Measurements from ENCODE around the gene HS6ST1. TPM values are rescaled to one million over a fixed set of nuclear protein-coding genes. Genes with fewer than 3 reads are reported as not detected.

HS6ST1 gene
- total RNA-seq, 2 experiments from 2014 or later, result 7.1 to 8.7 TPM

DNA sequence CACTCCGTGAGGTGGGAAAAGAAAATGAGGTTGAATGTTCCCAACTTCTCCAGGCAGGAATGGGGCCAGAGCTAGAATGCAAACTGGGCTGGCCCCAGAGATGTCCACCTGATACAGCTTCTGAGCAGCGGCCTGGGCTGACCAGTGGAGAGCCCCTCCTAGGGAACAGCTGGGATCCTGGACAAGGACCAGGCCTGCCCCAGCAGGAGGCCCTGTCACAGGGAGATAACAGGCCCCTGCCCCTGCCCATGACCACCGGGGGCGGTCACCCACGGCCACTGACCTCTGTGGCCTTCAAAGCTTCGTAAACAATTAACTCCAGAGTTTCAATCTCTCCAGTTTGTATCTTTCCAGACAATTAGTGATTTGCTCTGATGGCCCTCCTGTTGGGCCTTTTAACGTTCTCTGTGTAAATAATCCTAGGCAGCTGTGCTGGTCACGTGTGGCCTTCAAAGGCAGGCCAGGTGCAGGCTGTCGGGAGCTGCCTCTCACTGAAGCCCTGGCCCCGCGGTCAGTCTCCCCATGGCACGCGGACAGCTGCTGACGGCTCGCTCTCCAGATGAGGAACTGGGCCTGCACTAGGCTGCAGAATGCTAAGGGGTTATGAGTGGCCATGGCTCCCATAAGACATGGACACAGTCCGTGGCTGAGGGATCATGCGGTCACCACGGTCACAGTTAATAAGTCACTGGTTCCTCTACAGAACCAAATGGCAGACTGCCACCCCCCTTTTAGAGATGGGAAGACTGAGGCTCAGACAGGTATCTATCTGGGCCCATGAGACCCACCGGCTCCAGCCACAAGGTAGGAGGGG, 9.2 kb downstream of the HS6ST1 start:
- H3K4me1 Mint-ChIP-seq (ENCODE audit: low read depth), result peaks cover 27% of the 10 kb centered on the region
- CTCF ChIA-PET, result no interaction called here

DNA sequence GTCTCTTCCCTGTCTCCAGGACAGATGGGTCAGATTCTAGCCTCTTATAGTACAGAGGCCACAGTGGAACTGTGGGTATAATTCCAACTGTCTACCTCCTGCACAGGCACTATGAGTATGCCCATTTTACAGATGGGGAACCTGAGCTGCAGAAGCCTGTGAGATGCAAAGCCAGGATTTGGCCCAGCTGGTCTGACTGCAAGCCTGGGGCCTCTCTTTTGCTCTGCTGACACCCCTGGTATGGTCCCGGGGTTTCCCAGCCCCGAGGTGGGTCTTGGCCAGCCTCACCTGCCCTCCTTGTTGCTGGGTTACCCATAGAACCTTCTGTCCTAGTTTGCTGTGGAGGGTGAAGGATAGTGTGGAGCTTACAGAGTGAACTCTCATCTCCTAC, 9.8 kb downstream of the HS6ST1 start:
- no peak overlapping the region for H3K4me3 Mint-ChIP-seq
- H3K4me1 Mint-ChIP-seq (ENCODE audit: low read depth), result peaks cover 21% of the 10 kb centered on the region
- TF ChIP-seq, protein P1, sequence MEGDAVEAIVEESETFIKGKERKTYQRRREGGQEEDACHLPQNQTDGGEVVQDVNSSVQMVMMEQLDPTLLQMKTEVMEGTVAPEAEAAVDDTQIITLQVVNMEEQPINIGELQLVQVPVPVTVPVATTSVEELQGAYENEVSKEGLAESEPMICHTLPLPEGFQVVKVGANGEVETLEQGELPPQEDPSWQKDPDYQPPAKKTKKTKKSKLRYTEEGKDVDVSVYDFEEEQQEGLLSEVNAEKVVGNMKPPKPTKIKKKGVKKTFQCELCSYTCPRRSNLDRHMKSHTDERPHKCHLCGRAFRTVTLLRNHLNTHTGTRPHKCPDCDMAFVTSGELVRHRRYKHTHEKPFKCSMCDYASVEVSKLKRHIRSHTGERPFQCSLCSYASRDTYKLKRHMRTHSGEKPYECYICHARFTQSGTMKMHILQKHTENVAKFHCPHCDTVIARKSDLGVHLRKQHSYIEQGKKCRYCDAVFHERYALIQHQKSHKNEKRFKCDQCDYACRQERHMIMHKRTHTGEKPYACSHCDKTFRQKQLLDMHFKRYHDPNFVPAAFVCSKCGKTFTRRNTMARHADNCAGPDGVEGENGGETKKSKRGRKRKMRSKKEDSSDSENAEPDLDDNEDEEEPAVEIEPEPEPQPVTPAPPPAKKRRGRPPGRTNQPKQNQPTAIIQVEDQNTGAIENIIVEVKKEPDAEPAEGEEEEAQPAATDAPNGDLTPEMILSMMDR (IDR thresholded peaks at IDR 0.05), result no peak
- H3K36me3 ChIP-seq (ENCODE audit: insufficient read depth, low read length), result peaks cover 3% of the 10 kb centered on the region
- H3K36me3 Mint-ChIP-seq (ENCODE audit: low read depth), result no peaks in the 10 kb centered on the region
- no peak for ATAC-seq (ENCODE audit: poor library complexity)
- DNase-seq, result peak in 2 of 14 experiments; percentile 2 to 16
- no peak overlapping the region for H3K27ac ChIP-seq (ENCODE audit: low read depth in 1 of 2, low read length in 2 of 2)
- no peak overlapping the region for H3K27ac Mint-ChIP-seq
- POLR2A ChIA-PET, result no interaction called here
- H3K27me3 Mint-ChIP-seq, result no peaks in the 10 kb centered on the region
- no peaks in the 10 kb centered on the region for H3K9me3 ChIP-seq (ENCODE audit: control insufficient read depth in 1 of 2, insufficient read depth in 1 of 2, low read length in 2 of 2)
- H3K27me3 ChIP-seq (ENCODE audit: control insufficient read depth in 1 of 2, insufficient read depth in 2 of 2, low read length in 2 of 2), result no peaks in the 10 kb centered on the region
- no peaks in the 10 kb centered on the region for H3K9me3 Mint-ChIP-seq
- intact Hi-C loops (cut with DNase I, micrococcal nuclease), result no loop called here
- CTCF ChIA-PET, result no interaction called here
- H3K4me1 ChIP-seq (ENCODE audit: insufficient read depth, low read length), result no peaks in the 10 kb centered on the region
- H3K4me3 ChIP-seq (ENCODE audit: low read length), result no peak overlapping the region

More for the DNA sequence above, 9.2 kb downstream of the HS6ST1 start:
- DNase-seq (peak in 4 of 14 experiments; percentile 2 to 15 (median 4)), ATAC-seq (ENCODE audit: poor library complexity) (no peak)
- Histone ChIP-seq H3K4me3 (ENCODE audit: low read length) (no peak overlapping the region), H3K27ac (ENCODE audit: low read depth in 1 of 2, low read length in 2 of 2) (no peak overlapping the region), H3K9me3 (ENCODE audit: control insufficient read depth in 1 of 2, insufficient read depth in 1 of 2, low read length in 2 of 2) (no peaks in the 10 kb centered on the region), H3K36me3 (ENCODE audit: insufficient read depth, low read length) (peaks cover 3% of the 10 kb centered on the region), H3K27me3 (ENCODE audit: control insufficient read depth in 1 of 2, insufficient read depth in 2 of 2, low read length in 2 of 2) (no peaks in the 10 kb centered on the region), H3K4me1 (ENCODE audit: insufficient read depth, low read length) (no peaks in the 10 kb centered on the region)
- Mint-ChIP-seq H3K27me3 (no peaks in the 10 kb centered on the region), H3K4me3 (no peak overlapping the region), H3K36me3 (ENCODE audit: low read depth) (no peaks in the 10 kb centered on the region), H3K27ac (no peak overlapping the region), H3K9me3 (no peaks in the 10 kb centered on the region)
- POLR2A ChIA-PET, result no interaction called here
- intact Hi-C loops (cut with DNase I, micrococcal nuclease), result no loop called here
- TF ChIP-seq, protein P1 (IDR thresholded peaks at IDR 0.05), result no peak

DNA sequence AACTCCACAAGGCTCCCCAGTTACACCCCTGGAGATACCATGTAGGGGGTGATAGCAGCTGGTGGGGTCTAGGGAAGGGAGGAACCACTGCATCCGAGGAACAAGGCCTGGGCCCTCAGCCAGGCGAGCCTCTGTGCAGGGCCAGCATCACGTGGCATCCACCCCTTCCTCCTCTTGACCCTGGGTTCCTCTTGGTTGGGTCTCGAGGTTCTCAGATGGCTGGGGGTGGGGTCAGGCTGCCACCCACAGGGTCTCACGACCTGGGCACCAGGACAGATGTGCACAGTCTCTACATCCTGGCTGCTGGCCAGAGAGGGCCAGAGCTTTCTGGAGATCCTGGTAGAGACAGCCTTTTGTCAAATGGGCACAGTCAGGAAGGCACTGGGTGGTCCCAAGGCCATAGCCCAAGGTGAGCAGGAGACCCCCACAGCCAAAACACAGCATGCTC, 10.4 kb downstream of the HS6ST1 start:
- intact Hi-C loops (cut with DNase I, micrococcal nuclease), result no loop called here
- Mint-ChIP-seq H3K4me1 (ENCODE audit: low read depth) (peaks cover 15% of the 10 kb centered on the region), H3K27me3 (no peaks in the 10 kb centered on the region), H3K4me3 (no peak overlapping the region), H3K36me3 (ENCODE audit: low read depth) (no peaks in the 10 kb centered on the region), H3K27ac (no peak overlapping the region), H3K9me3 (no peaks in the 10 kb centered on the region)
- DNase-seq (peak in 3 of 14 experiments; percentile 2 to 20 (median 2)), ATAC-seq (ENCODE audit: poor library complexity) (no peak)
- no peaks in the 10 kb centered on the region for H3K27me3 ChIP-seq (ENCODE audit: control insufficient read depth in 1 of 2, insufficient read depth in 2 of 2, low read length in 2 of 2)
- ChIA-PET POLR2A (no interaction called here), CTCF (no interaction called here)
- H3K27ac ChIP-seq (ENCODE audit: low read depth in 1 of 2, low read length in 2 of 2), result no peak overlapping the region
- no peaks in the 10 kb centered on the region for H3K4me1 ChIP-seq (ENCODE audit: insufficient read depth, low read length)
- H3K4me3 ChIP-seq (ENCODE audit: low read length), result no peak overlapping the region
- H3K9me3 ChIP-seq (ENCODE audit: control insufficient read depth in 1 of 2, insufficient read depth in 1 of 2, low read length in 2 of 2), result no peaks in the 10 kb centered on the region
- TF ChIP-seq, protein P1 (IDR thresholded peaks at IDR 0.05), result no peak
- H3K36me3 ChIP-seq (ENCODE audit: insufficient read depth, low read length), result no peaks in the 10 kb centered on the region
